Measurements from ENCODE around the gene OR5T2.

- no peak for TF ChIP-seq REST (IDR thresholded peaks at IDR 0.05)
- TF ChIP-seq CTCF (IDR thresholded peaks at IDR 0.05; ENCODE audit: low read depth, low read length, missing input control), result no peak
- TF ChIP-seq YY1 (IDR thresholded peaks at IDR 0.05), result no peak
- TF ChIP-seq NR2F2 (IDR thresholded peaks at IDR 0.05), result no peak
- TF ChIP-seq TAF1 (conservative IDR thresholded peaks at IDR 0.05), result no peak
- no peak for TF ChIP-seq ATF3 (IDR thresholded peaks at IDR 0.05)
- no peak for TF ChIP-seq MAX (IDR thresholded peaks at IDR 0.05)
- TF ChIP-seq JUND (IDR thresholded peaks at IDR 0.05), result no peak
- no peak for TF ChIP-seq SP1 (IDR thresholded peaks at IDR 0.05)
- no peak for TF ChIP-seq GABPA (IDR thresholded peaks at IDR 0.05 in 1 of 2, conservative IDR thresholded peaks at IDR 0.05 in 1 of 2)
- no peak for TF ChIP-seq EGR1 (IDR thresholded peaks at IDR 0.05; ENCODE audit: low read depth in 2 of 2)
- no peak for TF ChIP-seq RAD21 (IDR thresholded peaks at IDR 0.05)
- TF ChIP-seq ZBTB33 (IDR thresholded peaks at IDR 0.05), result no peak
These were observed 36.7 kb downstream of the OR5T2 start for GRCh38 chr11:56197367-56197766.

Measured in liver (tissue), 3 donors.